ENCODE measurements around the gene KLHL6. TPM values are rescaled to one million over a fixed set of nuclear protein-coding genes. Genes with fewer than 3 reads are reported as not detected.

Gene KLHL6
- total and polyA plus RNA-seq, 10 of the 15 experiments (the other 5 are each of a cell fraction or from before 2014, with no cell fraction given), result 4.0 to 91.8 (median 24.4) TPM

GRCh38 chr3:183500981-183501704, 54.4 kb downstream of the KLHL6 start:
- Histone ChIP-seq H3K4me3 (no peak overlapping the region), H3K79me2 (ENCODE audit: control insufficient read depth, insufficient read depth, low read length) (no peaks in the 10 kb centered on the region), H3K4me1 (ENCODE audit: control insufficient read depth, insufficient read depth, low read length) (no peaks in the 10 kb centered on the region), H3K27ac (ENCODE audit: control insufficient read depth, insufficient read depth) (no peak overlapping the region), H2AFZ (ENCODE audit: control insufficient read depth, low read depth, low read length) (no peak overlapping the region), H3K4me2 (ENCODE audit: control insufficient read depth, insufficient read depth) (no peak overlapping the region), H3K27me3 (replicated peaks in 1 of 2; ENCODE audit: control insufficient read depth in 2 of 2, insufficient read depth in 2 of 2, low read length in 1 of 2) (no peaks in the 10 kb centered on the region), H3K9me3 (replicated peaks; ENCODE audit: control insufficient read depth, insufficient read depth, low read length) (no peaks in the 10 kb centered on the region; the same call in 2 of the 3 replicates), H3K9ac (ENCODE audit: control insufficient read depth, insufficient read depth, low read length) (no peak overlapping the region), H3K36me3 (ENCODE audit: control insufficient read depth in 2 of 2, insufficient read depth in 2 of 2, low read length in 1 of 2) (peaks cover 0 to 10% of the 10 kb centered on the region in 2 experiments; a peak in 2 of 4 replicates), H4K20me1 (ENCODE audit: control insufficient read depth, insufficient read depth) (no peaks in the 10 kb centered on the region)
- CTCF ChIA-PET, result no interaction called here
- SMC1A ChIA-PET (ENCODE audit: uncharacterized antibody, unreplicated experiment), result interaction anchor here (1.5 kb wide), 1 partner anchor 51 kb away, joined by 5 read pairs; no protein-coding TSS in a partner anchor
- POLR2A ChIA-PET, result interaction anchor here (0.6 to 1.4 kb wide), 2 partner anchors 10 to 407 kb away, joined by 3 to 8 read pairs; no protein-coding TSS in a partner anchor
- intact Hi-C loops (cut with micrococcal nuclease; ENCODE audit: unreplicated experiment), result no loop called here
- WGBS (ENCODE audit: insufficient coverage, insufficient replicate concordance, low lambda C conversion rate, missing lambda C conversion rate), result 75% methylated on average over 15 of the region's 15 CpGs
- TF ChIP-seq FOXK2 (IDR thresholded peaks at IDR 0.05), result no peak
- TF ChIP-seq RUNX3 (IDR thresholded peaks at IDR 0.05; ENCODE audit: low read length), result no peak
- TF ChIP-seq NFYB (IDR thresholded peaks at IDR 0.05; ENCODE audit: insufficient read depth, low read depth, low read length), result no peak
- no peak for TF ChIP-seq GATAD2B (conservative IDR thresholded peaks at IDR 0.05; ENCODE audit: low read depth)
- TF ChIP-seq ESRRA (IDR thresholded peaks at IDR 0.05; ENCODE audit: low read length), result no peak
- no peak for TF ChIP-seq RAD51 (IDR thresholded peaks at IDR 0.05)
- no peak for TF ChIP-seq MEF2A (IDR thresholded peaks at IDR 0.05; ENCODE audit: insufficient read depth, low read depth, low read length)
- TF ChIP-seq LARP7 (IDR thresholded peaks at IDR 0.05), result no peak
- TF ChIP-seq RFX5 (IDR thresholded peaks at IDR 0.05; ENCODE audit: low read depth, low read length), result no peak
- no peak for TF ChIP-seq ATF2 (IDR thresholded peaks at IDR 0.05; ENCODE audit: low read length)
- TF ChIP-seq POLR2AphosphoS5 (IDR thresholded peaks at IDR 0.05; ENCODE audit: low read length), result no peak
- TF ChIP-seq STAT3 (IDR thresholded peaks at IDR 0.05; ENCODE audit: low read depth, low read length), result no peak
- TF ChIP-seq E2F8 (IDR thresholded peaks at IDR 0.05; ENCODE audit: low read depth, partially characterized antibody), result no peak
- no peak for TF ChIP-seq CHD1 (IDR thresholded peaks at IDR 0.05; ENCODE audit: low read depth, low read length)
- TF ChIP-seq IKZF1 (conservative IDR thresholded peaks at IDR 0.05), result no peak
- no peak for TF ChIP-seq CEBPB (IDR thresholded peaks at IDR 0.05; ENCODE audit: borderline replicate concordance in 1 of 2, low read depth in 2 of 2, low read length in 2 of 2)
- TF ChIP-seq NFYA (IDR thresholded peaks at IDR 0.05; ENCODE audit: borderline replicate concordance, low read depth, low read length), result no peak
- no peak for TF ChIP-seq HSF1 (IDR thresholded peaks at IDR 0.05; ENCODE audit: low read depth, low read length)
- no peak for TF ChIP-seq SUPT20H (IDR thresholded peaks at IDR 0.05; ENCODE audit: borderline replicate concordance, control insufficient read depth, low read depth, low read length)
- no peak for ATAC-seq
- RAD21 ChIA-PET (ENCODE audit: unreplicated experiment), result no interaction called here
- DNase-seq (ENCODE audit: low read depth, low spot score), result no peak
- in situ Hi-C loops (cut with MboI), result no loop called here
- no TSS peak for BruUV-seq (replicated peaks)
- no peak for FAIRE-seq
